Pericardium fibroblast (primary cell): ENCODE data around the gene CBLB. TPM values are rescaled to one million over a fixed set of nuclear protein-coding genes. Genes with fewer than 3 reads are reported as not detected.

Source experiments
- total RNA-seq: library from RNA; depleted of rRNA; stranded (reverse); fragments of >200 nt; gene quantifications from 2 replicates; pipeline ENCODE4 v1.2.3, GENCODE V29; 2015

Gene CBLB
- 18.7 and 21.1 TPM in 2 replicates for total RNA-seq

DNA sequence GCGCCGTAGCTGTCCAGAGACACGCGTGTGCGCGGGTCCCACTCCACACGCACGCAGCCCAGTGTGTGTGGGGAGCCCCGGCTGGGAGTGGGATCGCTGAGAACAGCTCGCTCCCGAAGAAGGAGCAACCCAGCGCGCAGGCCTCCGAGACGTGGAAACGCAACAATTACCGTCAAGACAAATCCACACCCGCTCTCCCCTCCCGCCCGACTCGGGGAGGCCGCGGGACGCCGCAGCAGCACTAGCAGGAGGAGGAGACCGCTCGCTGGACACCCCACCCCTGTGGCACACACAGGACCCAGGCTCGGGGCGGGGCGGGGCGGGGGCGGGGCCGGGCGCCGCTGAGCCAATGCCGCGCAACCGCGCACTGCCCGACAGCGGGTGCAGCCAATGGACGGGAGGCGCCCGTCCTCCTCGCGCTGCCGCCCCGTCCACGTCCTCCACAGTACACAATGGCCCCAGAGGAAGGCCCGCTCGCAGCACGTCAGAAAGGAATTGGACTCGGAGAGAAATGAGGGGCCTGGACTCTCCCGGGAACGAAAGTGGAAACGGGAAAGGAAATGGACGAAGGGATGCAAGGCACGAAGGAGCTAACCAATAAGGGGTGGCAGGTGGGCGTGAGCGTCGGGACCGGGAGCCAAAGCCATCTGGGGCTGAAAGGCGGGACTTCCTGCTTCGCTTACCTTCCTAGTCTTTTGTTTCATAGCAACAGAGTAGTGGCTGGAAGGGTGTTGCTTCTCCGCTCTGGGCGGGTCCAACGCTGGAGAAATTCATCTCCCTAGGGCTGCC is at the start of gene CBLB:
CBLB (minus strand) TSS at position 271 of the 789 bp plus-strand sequence. CDS start 1,435 bp downstream, outside the sequence.

